ENCODE results near the gene ELAC2.

DNA sequence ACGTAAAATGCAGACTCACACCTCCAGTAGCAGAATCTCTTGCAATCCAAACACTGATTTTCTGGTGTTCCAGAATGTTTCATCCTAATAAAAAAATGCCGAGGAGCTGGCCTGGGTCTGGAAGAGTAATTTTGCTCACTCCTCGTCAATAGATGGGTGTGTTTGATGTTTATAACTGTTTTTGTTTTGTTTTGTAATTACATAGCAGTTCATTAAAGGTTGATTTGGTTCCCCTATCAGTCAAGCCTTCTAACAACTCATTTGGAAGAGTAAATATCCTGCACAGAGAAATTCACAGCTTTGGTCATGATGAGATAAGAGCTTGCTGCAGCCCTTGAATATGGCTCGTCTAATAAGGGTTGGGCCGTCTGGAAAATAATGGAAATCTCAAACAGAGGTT lies 36.8 kb upstream of the ELAC2 start:
- TF ChIP-seq, protein P1, sequence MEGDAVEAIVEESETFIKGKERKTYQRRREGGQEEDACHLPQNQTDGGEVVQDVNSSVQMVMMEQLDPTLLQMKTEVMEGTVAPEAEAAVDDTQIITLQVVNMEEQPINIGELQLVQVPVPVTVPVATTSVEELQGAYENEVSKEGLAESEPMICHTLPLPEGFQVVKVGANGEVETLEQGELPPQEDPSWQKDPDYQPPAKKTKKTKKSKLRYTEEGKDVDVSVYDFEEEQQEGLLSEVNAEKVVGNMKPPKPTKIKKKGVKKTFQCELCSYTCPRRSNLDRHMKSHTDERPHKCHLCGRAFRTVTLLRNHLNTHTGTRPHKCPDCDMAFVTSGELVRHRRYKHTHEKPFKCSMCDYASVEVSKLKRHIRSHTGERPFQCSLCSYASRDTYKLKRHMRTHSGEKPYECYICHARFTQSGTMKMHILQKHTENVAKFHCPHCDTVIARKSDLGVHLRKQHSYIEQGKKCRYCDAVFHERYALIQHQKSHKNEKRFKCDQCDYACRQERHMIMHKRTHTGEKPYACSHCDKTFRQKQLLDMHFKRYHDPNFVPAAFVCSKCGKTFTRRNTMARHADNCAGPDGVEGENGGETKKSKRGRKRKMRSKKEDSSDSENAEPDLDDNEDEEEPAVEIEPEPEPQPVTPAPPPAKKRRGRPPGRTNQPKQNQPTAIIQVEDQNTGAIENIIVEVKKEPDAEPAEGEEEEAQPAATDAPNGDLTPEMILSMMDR (IDR thresholded peaks at IDR 0.05) = no peak
- no peak for TF ChIP-seq POLR2A (IDR thresholded peaks at IDR 0.05)
